Measurements from ENCODE around the gene INO80E. TPM values are rescaled to one million over a fixed set of nuclear protein-coding genes. Genes with fewer than 3 reads are reported as not detected.
"Not testable (repeated sequence)": the region's sequence is repeated elsewhere in the genome, so short reads cannot be mapped to it uniquely, and the experiment has no call there.

The INO80E gene
- total and polyA plus RNA-seq, 3 experiments from 2014 or later: 6.5 to 123 (median 121) TPM

GRCh38 chr16:30010844-30011713 lies 15.0 kb downstream of the INO80E start, which contains the start of gene DOC2A:
Gene DOC2A, minus strand, starts transcription at chr16:30011027. Its CDS starts 805 bp downstream, at chr16:30010222.
- Mint-ChIP-seq H3K4me3 (peak within 1 kb of the TSS; percentile 46 to 93 (median 82)), H3K27me3 (peaks cover 19 to 28% of the 10 kb centered on the region in 2 donors), H3K36me3 (no peaks in the 10 kb centered on the region), H3K4me1 (peaks cover 5 to 16% (median 7%) of the 10 kb centered on the region in 3 donors), H3K27ac (peak within 1 kb of the TSS in 2 of 8 donors; percentile 72 to 89), H3K9me3 (no peaks in the 10 kb centered on the region)
- Histone ChIP-seq H3K27ac (ENCODE audit: low read depth, low read length) (no peak within 1 kb of the TSS), H3K36me3 (ENCODE audit: insufficient read depth, low read length) (no peaks in the 10 kb centered on the region), H3K4me3 (ENCODE audit: low read length) (peak within 1 kb of the TSS; percentile 39), H3K9me3 (ENCODE audit: low read length) (no peaks in the 10 kb centered on the region), H3K27me3 (ENCODE audit: insufficient read depth, low read length, poor library complexity, severe bottlenecking) (peaks cover 7% of the 10 kb centered on the region), H3K4me1 (ENCODE audit: insufficient read depth, low read length) (peaks cover 6% of the 10 kb centered on the region)
- ChIA-PET POLR2A (no interaction called here), CTCF (interaction anchor here (0.6 to 1.3 kb wide), 2 partner anchors 51 to 281 kb away, joined by 3 read pairs; no protein-coding TSS in a partner anchor)
- DNase-seq: no peak

GRCh38 chr16:30011714-30012504 lies 15.9 kb downstream of the INO80E start:
- no peaks in the 10 kb centered on the region for H3K9me3 ChIP-seq (ENCODE audit: low read length)
- H3K36me3 ChIP-seq (ENCODE audit: insufficient read depth, low read length): no peaks in the 10 kb centered on the region
- peaks cover 6% of the 10 kb centered on the region for H3K4me1 ChIP-seq (ENCODE audit: insufficient read depth, low read length)
- H3K4me3 ChIP-seq (ENCODE audit: low read length): no peak overlapping the region
- H3K27ac Mint-ChIP-seq: peak overlapping the region in 4 of 8 donors; percentile 30 to 89 (median 68)
- H3K4me3 Mint-ChIP-seq: peak overlapping the region; percentile 46 to 93 (median 82)
- H3K9me3 Mint-ChIP-seq: no peaks in the 10 kb centered on the region
- H3K36me3 Mint-ChIP-seq: no peaks in the 10 kb centered on the region
- H3K27me3 Mint-ChIP-seq: peaks cover 19 to 28% of the 10 kb centered on the region in 2 donors
- H3K4me1 Mint-ChIP-seq: peaks cover 5 to 16% (median 7%) of the 10 kb centered on the region in 3 donors
- H3K27ac ChIP-seq (ENCODE audit: low read depth, low read length): no peak overlapping the region
- POLR2A ChIA-PET: no interaction called here
- peaks cover 7% of the 10 kb centered on the region for H3K27me3 ChIP-seq (ENCODE audit: insufficient read depth, low read length, poor library complexity, severe bottlenecking)
- CTCF ChIA-PET: no interaction called here
- DNase-seq: no peak

GRCh38 chr16:30012598-30012997 lies 16.6 kb downstream of the INO80E start:
- H3K36me3 ChIP-seq (ENCODE audit: insufficient read depth, low read length); H3K27ac Mint-ChIP-seq; H3K36me3 Mint-ChIP-seq; CTCF ChIA-PET; H3K9me3 ChIP-seq (ENCODE audit: low read length); DNase-seq; H3K4me1 ChIP-seq (ENCODE audit: insufficient read depth, low read length); POLR2A ChIA-PET; H3K9me3 Mint-ChIP-seq; H3K27me3 ChIP-seq (ENCODE audit: insufficient read depth, low read length, poor library complexity, severe bottlenecking); H3K27ac ChIP-seq (ENCODE audit: low read depth, low read length); H3K4me3 ChIP-seq (ENCODE audit: low read length): not testable (repeated sequence)
- H3K4me3 Mint-ChIP-seq: peak overlapping the region in 3 of 7 donors; percentile 41 to 65 (median 48)
- peaks cover 19 to 28% of the 10 kb centered on the region in 2 donors for H3K27me3 Mint-ChIP-seq
- H3K4me1 Mint-ChIP-seq: peaks cover 5 to 16% (median 7%) of the 10 kb centered on the region in 3 donors

GRCh38 chr16:30015450-30015849 lies 19.4 kb downstream of the INO80E start:
- H3K4me1 ChIP-seq (ENCODE audit: insufficient read depth, low read length); POLR2A ChIA-PET; CTCF ChIA-PET; DNase-seq; H3K36me3 ChIP-seq (ENCODE audit: insufficient read depth, low read length); H3K9me3 ChIP-seq (ENCODE audit: low read length); H3K27me3 ChIP-seq (ENCODE audit: insufficient read depth, low read length, poor library complexity, severe bottlenecking); H3K4me3 ChIP-seq (ENCODE audit: low read length); H3K9me3 Mint-ChIP-seq; H3K27ac ChIP-seq (ENCODE audit: low read depth, low read length); H3K36me3 Mint-ChIP-seq; H3K27me3 Mint-ChIP-seq: not testable (repeated sequence)
- Mint-ChIP-seq H3K4me1 (peaks cover 5 to 10% (median 5%) of the 10 kb centered on the region in 3 donors), H3K4me3 (peak overlapping the region in 1 of 7 donors; percentile 60), H3K27ac (peak overlapping the region in 1 of 8 donors; percentile 10)

GRCh38 chr16:30016555-30017276 lies 20.7 kb downstream of the INO80E start:
- CTCF ChIA-PET: no interaction called here
- H3K9me3 Mint-ChIP-seq: no peaks in the 10 kb centered on the region
- H3K27me3 Mint-ChIP-seq: peaks cover 11 to 12% of the 10 kb centered on the region in 2 donors

GRCh38 chr16:30017277-30017656 lies 21.2 kb downstream of the INO80E start:
- H3K27ac Mint-ChIP-seq: no peak overlapping the region
- ChIA-PET POLR2A (no interaction called here), CTCF (no interaction called here)
- peaks cover 5 to 12% (median 7%) of the 10 kb centered on the region in 3 donors for H3K4me1 Mint-ChIP-seq
- no peaks in the 10 kb centered on the region for H3K9me3 Mint-ChIP-seq
- H3K9me3 ChIP-seq (ENCODE audit: low read length): no peaks in the 10 kb centered on the region
- peaks cover 0 to 1% (median 0%) of the 10 kb centered on the region in 3 donors for H3K36me3 Mint-ChIP-seq
- no peaks in the 10 kb centered on the region for H3K36me3 ChIP-seq (ENCODE audit: insufficient read depth, low read length)
- H3K27me3 ChIP-seq (ENCODE audit: insufficient read depth, low read length, poor library complexity, severe bottlenecking): no peaks in the 10 kb centered on the region
- DNase-seq: no peak
- no peak overlapping the region for H3K4me3 Mint-ChIP-seq
- peaks cover 11% of the 10 kb centered on the region for H3K4me1 ChIP-seq (ENCODE audit: insufficient read depth, low read length)
- peaks cover 5 to 8% of the 10 kb centered on the region in 2 donors for H3K27me3 Mint-ChIP-seq
- no peak overlapping the region for H3K4me3 ChIP-seq (ENCODE audit: low read length)
- no peak overlapping the region for H3K27ac ChIP-seq (ENCODE audit: low read depth, low read length)

More at GRCh38 chr16:30016555-30017276, 20.7 kb downstream of the INO80E start:
- no peak overlapping the region for H3K27ac Mint-ChIP-seq
- H3K27me3 ChIP-seq (ENCODE audit: insufficient read depth, low read length, poor library complexity, severe bottlenecking): no peaks in the 10 kb centered on the region
- no peaks in the 10 kb centered on the region for H3K36me3 ChIP-seq (ENCODE audit: insufficient read depth, low read length)
- H3K36me3 Mint-ChIP-seq: peaks cover 0 to 1% (median 0%) of the 10 kb centered on the region in 3 donors
- H3K4me1 Mint-ChIP-seq: peaks cover 9 to 16% (median 11%) of the 10 kb centered on the region in 3 donors
- H3K9me3 ChIP-seq (ENCODE audit: low read length): no peaks in the 10 kb centered on the region
- peaks cover 9% of the 10 kb centered on the region for H3K4me1 ChIP-seq (ENCODE audit: insufficient read depth, low read length)
- POLR2A ChIA-PET: no interaction called here
- DNase-seq: no peak
- no peak overlapping the region for H3K4me3 ChIP-seq (ENCODE audit: low read length)
- no peak overlapping the region for H3K4me3 Mint-ChIP-seq
- H3K27ac ChIP-seq (ENCODE audit: low read depth, low read length): no peak overlapping the region

- DNase-seq; H3K27ac Mint-ChIP-seq; H3K27me3 ChIP-seq (ENCODE audit: insufficient read depth, low read length, poor library complexity, severe bottlenecking); H3K9me3 Mint-ChIP-seq; H3K4me3 Mint-ChIP-seq; H3K4me3 ChIP-seq (ENCODE audit: low read length); H3K36me3 Mint-ChIP-seq; H3K27ac ChIP-seq (ENCODE audit: low read depth, low read length); H3K27me3 Mint-ChIP-seq; H3K36me3 ChIP-seq (ENCODE audit: insufficient read depth, low read length); H3K9me3 ChIP-seq (ENCODE audit: low read length): not testable (repeated sequence)
- POLR2A ChIA-PET: interaction anchor here (0.6 kb wide), 3 partner anchors 318 to 389 kb away, joined by 3 to 5 read pairs (median 3); no protein-coding TSS in a partner anchor
- peaks cover 5 to 12% (median 7%) of the 10 kb centered on the region in 3 donors for H3K4me1 Mint-ChIP-seq
- peaks cover 11% of the 10 kb centered on the region for H3K4me1 ChIP-seq (ENCODE audit: insufficient read depth, low read length)
- CTCF ChIA-PET: interaction anchor here (0.9 to 2.7 kb wide), 5 partner anchors 14 to 327 kb away, joined by 4 to 11 read pairs (median 5); no protein-coding TSS in a partner anchor
Observed at GRCh38 chr16:30017937-30018336, 21.9 kb downstream of the INO80E start.

Measured in CD8-positive, alpha-beta memory T cell (primary cell).